KG1 (cell line): ENCODE results near the gene CYSTM1.

ENCODE experiments used
- DNase-seq: peaks from one replicate; lab custom pipeline; 2025; lab: John Stamatoyannopoulos, UW

CYSTM1 gene

DNA sequence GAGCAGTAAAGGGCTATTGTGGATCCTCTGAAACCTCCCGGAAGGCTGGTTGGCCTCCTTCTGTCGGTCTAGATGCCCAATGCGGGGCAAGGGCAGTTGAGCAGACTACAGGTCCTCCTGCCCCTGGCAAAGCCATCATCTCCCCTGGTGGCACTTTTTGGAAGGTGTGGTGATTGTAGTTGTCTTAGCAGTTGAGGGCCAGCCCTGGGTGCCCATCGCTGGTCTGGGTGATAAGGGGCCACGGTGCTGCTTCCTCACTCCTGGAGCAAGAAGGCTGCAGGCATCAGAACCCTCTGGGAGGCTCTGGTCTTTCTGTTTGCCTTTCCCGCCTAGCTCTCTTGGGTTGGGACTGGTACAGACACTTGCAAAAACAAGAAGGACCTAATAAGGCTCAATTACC, 63.8 kb downstream of the CYSTM1 start:
- no peak for DNase-seq

DNA sequence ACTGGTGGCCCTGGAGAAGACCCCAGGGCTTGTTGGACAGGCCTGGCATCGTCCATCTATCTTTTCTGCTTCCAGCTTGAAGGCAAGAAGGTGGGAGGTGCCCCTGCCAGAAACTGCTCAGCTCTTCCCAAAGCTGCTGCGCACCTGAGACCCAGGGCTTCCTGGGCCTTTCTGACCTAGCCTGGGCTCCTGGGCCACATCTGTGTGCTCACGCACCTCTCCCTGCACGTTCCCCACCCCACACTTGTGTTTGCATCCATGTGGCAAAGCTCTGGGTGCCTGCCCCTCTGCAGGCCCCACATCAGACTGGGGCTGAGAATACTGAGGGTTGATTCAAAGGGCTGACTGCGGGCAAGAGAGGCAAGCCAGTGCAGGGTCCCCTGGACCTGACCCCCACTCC, 64.5 kb downstream of the CYSTM1 start:
- no peak for DNase-seq

DNA sequence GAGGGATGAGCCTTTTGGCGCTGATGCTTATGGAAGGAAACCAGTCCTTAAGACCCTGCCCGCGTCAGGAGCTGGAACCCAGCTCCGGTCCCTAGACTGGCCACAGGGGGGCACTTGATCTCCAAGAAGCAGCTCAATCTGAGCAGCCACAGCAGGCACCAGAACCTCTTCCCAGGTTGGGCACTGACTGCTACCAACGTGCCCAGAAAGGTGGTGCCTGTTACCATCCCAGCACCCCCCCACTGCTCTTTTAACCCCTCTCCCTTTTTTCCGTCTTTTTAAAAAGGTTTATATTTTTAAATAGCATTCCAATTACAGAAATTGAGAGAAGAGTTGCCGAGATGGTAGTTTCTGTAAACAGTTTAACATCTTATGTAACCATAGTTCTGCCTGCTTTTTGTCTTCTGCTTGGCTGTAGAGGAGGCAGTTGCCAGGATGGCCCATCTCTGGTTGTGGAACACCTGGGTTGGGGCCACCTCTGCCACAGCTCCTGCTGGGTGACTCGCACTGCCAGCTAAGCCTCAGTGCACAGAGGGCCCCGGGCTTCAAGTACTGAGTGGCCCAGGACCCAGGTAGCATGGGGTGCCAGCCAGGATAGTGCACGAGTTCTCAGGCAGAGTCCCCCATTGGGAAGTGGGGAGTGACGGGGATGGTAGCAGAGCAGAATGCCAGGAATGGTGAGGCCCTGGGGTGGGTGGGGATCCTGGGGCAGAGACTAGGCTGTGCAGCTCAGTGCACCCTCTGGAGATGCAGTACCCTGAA, 65.1 kb downstream of the CYSTM1 start:
- no peak for DNase-seq

DNA sequence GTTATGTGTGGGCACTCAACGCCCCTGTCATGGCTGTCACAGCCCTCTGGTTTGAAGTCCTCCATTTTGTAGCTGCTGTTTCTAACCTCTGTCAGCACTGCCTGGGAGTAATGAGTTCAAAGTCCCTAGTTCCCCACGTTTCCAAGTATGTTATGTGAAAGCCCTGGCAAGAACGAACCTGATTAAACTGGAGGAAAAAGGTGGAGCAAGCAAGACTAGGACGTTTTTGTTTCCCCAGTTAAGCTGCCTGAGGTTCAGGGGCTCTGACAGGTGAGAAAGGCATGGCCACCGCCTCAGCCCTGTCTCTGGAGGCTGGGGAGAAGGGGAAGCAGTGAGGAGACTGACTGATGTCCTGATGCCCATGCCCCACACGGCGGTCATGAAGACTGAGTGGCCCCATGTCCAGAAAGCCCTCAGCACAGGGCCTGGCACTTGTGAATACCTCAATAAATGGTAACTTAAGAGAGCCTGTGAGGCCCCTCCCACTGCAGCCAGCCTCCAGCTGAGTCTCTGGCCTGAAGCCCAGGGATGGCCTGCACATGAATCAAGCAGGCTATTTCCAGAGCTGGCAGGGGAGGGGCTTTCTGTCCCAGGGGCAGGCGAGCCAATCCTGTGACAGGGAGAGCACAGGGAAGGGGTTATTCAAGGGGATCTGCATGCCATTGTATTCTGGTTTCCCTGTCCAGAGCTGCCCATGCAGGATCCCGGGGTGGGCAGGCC, 66.2 kb downstream of the CYSTM1 start:
- no peak for DNase-seq

DNA sequence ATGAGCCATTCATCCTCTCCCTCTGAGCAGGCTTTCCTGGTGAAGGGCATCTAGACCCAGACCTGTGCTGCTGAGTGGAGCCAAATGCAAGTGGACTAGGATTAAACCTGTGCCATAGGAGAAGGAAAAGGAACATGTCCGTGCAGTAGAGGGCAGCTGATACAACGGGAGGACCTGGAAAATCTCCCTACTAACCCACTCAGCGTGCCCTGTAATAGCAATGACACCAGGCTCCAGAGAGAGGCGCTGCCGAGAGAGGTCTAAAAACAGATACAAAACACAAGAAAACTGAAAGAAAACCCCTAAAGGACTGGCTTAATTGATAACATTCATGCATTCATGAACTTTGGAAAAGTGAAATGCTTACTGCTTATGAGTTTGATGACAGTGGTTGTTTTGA, 67.1 kb downstream of the CYSTM1 start:
- no peak for DNase-seq

DNA sequence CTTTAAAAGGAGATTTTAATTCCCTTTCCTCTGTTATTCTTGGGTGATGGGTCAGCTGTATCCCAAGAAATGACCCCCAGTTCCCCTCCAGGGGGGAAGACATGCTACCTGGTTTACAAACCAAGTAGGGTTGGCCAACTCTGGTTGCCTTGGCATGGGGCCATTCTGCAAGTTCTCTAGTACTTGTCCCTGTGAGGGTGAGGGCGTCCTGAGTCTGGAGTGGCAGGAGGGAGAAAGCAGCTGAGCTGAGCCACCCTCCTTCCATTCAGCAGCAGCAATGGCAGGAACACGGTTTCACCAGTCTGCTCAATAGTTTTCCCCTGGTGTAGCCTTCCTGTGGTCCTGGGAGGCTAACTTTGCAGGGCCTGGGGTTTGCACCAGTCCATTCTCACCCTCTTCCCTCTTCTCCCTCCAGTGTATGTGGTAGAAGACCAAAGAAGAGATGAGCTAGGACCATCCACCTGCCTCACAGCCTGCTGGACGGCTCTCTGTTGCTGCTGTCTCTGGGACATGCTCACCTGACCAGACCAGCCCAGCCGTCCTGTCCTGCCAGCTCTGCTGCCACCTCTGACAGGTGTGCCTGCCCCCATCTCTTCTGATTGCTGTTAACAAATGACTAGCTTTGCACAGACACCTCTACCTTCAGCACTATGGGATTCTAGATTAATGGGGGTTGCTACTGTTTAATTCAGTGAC, 68.0 kb downstream of the CYSTM1 start:
- DNase-seq, result no peak

DNA sequence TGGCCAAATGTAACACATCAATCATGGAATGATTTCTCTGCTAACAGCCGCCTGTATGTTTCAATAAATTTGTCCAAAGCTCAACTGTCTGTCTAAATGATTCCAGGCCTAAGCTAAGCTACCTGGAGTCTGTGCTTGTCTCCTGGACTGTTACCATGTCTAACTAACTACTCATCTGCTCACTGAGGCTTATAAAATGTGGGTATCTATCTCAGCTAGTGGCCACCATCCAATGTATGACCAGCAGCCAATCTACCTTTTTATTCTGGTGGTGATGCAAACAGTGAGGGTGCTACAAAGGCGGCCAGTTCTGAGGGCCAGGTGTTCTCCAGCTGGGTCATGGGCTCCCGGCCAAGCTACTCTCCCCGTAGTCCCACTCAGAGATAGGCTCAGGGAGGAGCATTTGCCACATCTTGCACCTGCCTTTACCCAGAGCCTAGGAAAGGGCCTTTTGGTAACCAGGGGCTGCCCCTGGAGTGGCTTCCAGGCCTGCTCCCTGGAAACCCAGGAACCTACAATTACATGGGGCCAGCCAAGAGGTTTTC, 68.8 kb downstream of the CYSTM1 start:
- no peak for DNase-seq

DNA sequence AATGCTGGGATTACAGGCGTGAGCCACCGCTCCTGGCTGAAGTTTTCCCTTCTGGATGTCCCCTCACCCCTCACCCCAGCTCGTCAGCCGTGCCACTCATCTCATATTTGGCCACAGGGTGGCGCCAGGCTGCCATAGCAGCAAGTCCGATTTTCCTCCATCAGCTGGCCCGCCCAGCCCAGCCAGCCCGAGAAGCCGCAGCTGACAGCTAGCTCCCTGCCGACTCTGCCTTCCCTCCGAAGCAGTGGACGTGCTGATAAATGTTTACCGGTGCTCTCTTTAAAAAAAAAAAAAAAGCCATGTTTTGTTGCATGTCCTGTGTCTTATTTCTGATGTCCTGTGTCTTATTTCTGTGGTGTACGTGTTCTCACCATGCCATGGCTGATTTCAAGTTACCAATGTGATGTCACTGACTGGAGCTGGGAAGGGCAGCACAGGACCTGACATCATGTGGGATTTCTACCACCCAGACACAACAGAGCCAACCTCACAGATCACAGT, 69.6 kb downstream of the CYSTM1 start:
- DNase-seq, result no peak

DNA sequence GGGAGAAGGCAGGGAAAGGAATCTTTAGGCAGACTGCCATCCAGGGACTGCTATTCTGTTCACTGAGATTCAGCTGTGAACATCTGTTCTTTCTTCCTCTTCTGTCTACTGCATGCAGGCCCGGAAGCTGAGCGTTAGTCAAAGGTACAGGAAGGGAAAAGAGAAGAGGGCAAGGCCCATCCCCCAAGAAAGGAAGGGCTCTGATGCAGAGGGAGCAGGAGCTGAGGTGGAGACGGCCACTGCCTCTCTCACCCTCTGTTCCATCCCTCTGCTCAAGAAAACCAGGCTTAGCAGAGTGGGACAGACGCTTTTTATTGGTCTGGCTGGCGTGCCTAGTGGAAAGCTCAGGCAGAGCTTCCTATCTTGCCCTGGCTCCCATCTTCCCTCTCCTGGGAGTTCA, 70.4 kb downstream of the CYSTM1 start:
- no peak for DNase-seq

DNA sequence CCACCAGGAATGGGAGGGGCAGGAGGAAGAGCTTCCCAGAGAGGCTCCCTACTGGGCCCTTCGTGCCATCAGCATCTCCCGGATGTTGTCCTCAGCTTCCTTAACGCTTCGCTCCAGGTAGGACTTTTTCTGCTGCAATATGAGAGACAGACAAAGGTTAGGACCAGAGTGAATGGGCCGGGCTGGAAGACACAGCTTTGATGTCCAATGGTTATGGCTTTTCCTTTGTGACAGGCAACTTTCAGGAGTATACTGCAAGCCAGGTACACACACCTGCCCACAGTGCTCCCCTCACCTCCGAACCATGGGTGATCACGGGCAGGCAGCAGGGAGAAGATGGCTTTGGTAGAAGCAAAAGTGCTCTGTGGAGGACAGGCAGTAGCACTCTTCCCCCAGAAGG, 70.9 kb downstream of the CYSTM1 start:
- DNase-seq, result no peak

DNA sequence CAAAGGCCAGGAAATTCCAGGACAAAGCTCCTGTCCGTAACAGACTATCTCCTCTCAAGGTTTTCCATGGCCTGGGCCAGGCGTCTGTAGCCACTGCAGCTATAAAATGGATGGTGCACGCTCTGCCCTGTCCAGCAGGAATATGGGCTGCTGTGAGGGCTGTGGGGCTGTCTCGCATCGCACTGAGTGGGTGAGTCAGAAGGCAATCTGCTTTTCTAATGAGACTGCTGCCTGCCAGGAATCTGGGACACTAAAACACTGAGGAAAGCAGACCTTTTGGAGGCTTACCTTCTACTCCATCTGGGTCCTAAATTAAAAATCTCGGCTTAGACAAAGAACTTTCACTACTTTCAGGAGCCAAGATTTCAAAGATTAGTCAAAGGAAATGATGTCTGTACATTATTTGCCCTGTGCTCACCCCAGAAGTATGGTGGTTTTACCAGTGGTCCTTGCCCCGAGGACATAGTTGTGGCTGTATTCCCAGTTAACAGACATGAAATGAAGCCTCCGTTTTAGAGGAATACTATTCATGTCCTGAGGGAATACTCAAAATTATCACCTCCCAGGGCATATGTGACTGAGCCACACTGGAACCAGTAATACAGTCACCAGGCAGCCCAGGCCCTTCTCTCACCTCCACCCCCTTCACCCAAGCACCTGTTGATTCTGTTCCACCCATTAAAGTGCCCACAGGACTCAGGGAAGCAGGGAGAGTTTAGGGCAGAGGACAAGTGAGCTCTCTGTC, 71.6 kb downstream of the CYSTM1 start:
- DNase-seq, result no peak

DNA sequence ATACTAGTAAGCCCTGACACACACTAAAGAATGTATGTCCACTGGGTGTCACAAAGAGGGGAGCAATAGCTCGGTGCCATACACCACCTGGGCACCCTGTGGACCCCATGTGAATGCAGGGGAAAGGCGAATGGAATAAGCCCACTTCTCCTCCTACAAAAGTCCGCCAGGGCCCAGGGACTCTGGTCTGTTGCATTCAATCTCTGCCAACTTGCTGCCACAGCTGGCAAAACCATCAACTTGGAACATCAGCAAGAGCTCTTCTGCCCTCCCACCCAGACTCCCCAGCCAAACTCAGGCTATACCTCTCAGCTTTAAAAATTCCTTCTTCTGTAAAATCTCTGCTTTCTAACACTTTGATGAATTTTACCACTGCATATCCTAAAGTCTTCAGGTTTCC, 73.4 kb downstream of the CYSTM1 start:
- no peak for DNase-seq

DNA sequence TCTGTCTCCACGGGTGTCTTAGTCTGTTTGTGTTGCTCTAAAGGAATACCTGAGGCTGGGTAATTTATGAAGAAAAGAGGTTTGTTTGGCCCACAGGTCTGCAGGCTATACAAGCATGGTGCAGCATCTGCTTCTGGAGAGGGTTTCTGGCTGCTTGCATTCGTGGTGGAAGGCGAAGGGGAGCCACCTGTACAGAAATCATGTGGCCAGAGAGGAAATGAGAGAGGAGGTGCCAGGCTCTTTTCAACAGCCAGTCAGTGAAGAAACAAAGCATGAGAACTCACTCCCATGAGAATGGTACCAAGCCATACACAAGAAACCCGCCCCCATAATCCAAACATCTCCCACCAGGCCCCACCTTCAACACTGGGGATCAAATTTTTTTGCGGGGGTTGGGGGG, 74.5 kb downstream of the CYSTM1 start:
- no peak for DNase-seq

DNA sequence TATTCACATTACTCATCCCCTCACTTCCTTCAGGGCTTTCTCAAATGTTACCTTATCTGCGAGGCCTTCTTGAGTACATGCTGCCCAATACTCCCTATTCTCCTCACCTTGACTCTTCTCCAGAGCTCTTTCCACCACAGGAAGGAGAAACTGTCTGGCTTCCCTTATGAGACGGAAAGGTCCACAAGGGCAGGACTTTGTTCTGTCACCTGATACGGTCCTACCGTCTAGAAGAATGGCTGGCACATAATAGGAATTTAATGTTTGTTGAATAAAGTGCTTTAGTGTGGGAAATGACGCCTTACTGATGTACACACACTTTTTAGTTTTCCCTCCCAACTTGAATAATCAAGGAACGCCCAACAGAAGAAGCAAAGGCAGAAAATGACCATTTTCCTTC, 75.4 kb downstream of the CYSTM1 start:
- DNase-seq, result no peak

DNA sequence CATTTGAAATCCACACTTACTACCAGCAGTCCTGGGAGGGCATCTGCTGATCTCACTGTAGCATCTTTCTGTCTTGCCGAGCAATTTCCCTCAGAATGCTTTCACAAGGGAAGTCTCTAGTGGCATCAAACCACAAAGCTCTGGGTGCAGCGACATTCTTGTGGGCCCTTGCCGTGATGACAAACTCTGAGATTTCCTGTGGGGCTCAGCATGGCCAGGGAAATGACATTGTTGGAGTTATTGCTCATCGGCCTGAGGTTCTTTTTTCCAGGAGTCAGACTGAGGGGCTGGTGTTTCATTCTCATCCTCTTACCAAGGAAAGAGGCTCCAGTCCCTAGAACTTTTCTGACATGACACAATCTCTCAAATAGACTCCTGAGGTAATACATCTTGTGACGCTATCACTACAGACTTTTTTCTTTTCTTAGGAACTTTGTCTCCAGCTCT, 76.6 kb downstream of the CYSTM1 start:
- DNase-seq, result peak; percentile 3

DNA sequence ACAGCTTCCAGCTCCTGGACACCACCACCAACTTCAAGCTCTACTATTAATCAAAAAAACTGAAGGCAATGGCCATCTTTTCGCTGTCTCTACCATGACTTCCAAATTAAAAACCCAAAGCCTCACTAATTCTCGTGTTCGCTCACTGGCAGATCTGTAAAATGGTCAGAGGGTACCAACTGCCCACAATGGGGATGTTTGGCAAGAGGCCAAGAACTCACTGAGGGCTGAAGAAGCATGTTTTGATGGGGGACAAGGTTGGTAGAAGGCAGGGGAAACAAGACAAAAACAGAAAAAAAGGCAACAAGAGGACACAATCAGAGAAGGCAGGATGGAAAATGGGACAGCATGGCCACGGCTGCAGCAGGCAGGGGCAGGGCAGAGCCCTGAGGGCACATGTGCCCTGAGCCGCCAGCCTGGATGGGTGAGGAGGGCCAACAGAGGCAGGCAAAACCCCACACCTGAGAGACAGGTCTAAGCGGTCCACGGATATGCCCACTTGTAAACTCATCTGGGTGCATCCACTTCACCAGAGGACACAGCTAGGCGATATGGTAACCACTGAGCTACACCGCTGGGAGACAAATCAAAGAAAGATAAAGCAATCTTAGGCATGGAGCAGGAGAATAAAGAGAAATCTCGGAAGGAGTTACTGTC, 77.6 kb downstream of the CYSTM1 start:
- DNase-seq, result no peak

DNA sequence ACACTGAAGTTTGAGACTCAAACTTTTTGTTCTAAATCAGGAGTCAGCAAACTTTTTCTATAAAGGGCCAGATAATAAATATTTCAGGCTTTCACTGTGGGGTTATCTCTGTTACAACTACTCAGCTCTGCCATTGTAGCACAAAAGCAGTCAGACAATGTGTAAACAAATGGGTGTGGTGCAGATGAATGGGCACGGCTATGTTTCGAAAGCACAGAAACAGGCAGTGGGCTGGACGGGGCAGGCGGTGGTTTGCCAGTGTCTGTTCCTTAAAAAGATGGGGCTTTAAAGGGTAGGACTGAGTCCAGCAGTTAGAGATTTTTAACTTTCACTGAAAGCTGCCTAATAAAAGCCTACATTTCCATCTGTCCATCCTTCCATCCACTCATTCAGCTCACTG, 79.0 kb downstream of the CYSTM1 start:
- DNase-seq, result no peak

DNA sequence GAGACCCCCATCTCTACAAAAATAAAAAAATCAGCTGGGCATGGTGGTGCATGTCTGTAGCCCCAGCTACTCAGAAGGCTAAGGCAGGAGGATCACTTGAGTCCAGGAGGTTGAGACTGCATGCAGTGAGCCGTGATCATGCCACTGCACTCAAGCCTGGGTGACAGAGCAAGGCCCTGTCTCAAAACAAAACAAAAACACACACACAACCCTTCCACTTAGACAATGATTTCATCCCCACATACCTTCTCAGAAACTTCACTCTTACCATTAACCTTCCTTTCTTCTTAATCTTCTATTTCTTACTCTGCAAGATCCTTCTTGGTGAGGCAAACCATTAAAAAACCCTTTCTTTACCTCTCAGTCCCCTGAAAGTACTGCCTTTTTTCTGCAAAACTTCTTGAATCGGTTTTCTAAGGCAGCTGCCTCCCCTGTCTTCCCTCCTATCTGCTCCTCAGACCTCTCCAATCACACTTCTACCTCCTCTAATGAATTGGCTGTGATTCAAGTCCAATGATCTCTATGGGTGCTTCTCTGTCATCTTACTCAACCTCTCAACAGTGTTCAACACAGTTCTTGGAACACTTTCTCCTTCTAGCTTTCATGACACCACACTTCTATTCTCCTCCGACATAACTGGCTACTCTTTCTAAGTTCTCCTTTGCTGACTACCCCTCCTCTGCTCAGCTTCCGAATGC, 80.6 kb downstream of the CYSTM1 start:
- DNase-seq, result no peak

DNA sequence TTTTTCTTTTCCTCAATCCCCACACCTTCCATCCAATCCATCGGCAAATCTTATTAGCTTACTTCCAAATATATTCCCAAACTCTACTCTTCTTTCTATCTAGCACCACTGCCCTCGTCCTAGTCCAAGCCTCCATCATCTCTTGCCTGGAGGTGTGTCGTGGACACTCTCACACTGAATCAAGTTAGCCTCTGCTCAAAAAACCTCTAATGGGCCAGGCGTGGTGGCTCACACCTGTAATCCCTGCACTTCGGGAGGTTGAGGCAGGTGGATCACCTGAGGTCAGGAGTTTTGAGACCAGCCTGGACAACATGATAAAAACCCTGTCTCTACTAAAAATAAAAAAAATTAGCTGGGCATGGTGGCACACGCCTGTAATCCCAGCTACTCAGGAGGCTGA, 81.7 kb downstream of the CYSTM1 start:
- no peak for DNase-seq

DNA sequence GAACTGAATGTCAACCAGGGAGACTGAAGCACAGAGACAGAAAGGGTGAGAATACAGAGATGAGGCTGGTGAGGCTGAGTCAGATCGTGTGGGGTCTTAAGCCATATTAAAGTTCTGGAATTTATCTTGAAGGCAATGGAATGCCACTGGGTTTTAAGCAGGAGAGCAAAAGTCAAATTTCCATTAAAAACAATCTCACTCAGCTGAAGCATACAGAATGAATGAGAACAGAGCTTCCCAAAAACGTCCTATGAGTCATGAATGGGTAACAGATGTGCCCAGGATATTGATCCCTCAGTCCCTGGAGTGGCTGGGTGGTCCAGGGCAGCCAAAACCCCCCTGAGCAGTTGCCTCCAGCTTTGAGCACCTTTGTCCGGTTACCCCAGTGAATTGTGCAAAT, 83.0 kb downstream of the CYSTM1 start:
- DNase-seq, result no peak

DNA sequence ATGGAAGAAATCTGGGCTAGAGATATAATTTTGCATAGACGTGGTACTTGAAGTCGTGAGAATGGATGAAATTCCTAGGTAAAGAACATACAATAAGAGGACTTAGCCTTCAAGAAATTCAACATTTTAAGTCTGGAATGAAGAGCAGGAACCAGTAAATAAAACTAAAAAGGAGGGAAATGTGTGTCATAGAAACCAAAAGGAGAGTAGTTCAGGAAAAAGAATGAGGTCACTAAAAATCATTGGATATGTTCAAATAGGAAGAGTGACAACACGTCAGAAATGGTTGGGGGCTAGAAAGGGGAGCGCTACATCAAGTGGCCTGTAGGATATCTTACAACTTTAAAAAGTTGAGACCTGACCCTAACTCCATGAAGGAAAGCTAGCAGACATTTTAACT, 83.9 kb downstream of the CYSTM1 start:
- no peak for DNase-seq
